ENCODE results near the gene GUCY1A1.
"Not testable (repeated sequence)": the region's sequence is repeated elsewhere in the genome, so short reads cannot be mapped to it uniquely, and the experiment has no call there.

GUCY1A1 gene

DNA sequence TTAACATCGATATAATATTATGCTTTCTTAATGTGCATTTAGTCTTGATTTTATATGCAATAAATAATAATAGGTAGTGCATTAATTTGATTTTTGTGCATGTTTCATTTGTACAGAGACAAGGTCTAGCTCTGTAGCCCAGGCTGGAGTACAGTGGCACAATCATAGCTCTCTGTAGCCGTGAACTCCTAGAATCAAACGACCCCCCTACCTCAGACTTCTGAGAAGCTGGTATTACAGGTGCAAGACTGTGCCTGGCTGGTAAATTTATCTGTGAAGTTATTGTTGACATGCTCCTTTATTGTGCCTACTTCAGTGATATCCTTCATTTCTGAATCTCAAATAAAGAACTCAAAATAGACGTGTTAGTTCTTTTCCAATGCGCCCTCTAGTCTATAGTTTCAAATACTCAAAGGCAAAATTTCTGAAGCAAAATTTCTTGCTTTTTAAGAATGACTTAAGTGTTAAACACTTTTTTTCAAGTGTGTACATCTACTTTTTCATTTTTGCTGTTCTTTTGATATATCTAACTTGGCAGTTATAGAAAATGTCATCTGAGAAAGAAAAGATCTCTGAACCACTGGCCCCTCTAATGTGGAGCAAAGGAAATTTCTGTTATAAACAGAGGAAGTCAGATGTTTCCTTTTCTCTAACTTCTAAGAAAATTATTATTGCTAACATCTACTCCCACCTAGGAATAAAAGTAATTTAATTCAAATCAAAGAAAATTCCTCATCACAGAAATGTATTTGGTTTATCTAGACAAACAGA lies 28.3 kb upstream of the GUCY1A1 start:
- no peaks in the 10 kb centered on the region for H3K27me3 ChIP-seq (replicated peaks; ENCODE audit: control insufficient read depth, insufficient read depth, low read length, poor library complexity, severe bottlenecking)
- H3K4me3 ChIP-seq (ENCODE audit: insufficient read depth, low read depth, low read length, poor library complexity, severe bottlenecking): no peak overlapping the region
- H3K27ac ChIP-seq (ENCODE audit: insufficient read depth, low read length, poor library complexity, severe bottlenecking): no peak overlapping the region
- H3K36me3 ChIP-seq (ENCODE audit: control insufficient read depth, insufficient read depth, low read length): no peaks in the 10 kb centered on the region
- H3K4me1 ChIP-seq (ENCODE audit: control insufficient read depth, insufficient read depth, low read length, poor library complexity, severe bottlenecking): no peaks in the 10 kb centered on the region
- no peak for DNase-seq
- H3K9me3 ChIP-seq (ENCODE audit: control insufficient read depth, low read length): no peaks in the 10 kb centered on the region

DNA sequence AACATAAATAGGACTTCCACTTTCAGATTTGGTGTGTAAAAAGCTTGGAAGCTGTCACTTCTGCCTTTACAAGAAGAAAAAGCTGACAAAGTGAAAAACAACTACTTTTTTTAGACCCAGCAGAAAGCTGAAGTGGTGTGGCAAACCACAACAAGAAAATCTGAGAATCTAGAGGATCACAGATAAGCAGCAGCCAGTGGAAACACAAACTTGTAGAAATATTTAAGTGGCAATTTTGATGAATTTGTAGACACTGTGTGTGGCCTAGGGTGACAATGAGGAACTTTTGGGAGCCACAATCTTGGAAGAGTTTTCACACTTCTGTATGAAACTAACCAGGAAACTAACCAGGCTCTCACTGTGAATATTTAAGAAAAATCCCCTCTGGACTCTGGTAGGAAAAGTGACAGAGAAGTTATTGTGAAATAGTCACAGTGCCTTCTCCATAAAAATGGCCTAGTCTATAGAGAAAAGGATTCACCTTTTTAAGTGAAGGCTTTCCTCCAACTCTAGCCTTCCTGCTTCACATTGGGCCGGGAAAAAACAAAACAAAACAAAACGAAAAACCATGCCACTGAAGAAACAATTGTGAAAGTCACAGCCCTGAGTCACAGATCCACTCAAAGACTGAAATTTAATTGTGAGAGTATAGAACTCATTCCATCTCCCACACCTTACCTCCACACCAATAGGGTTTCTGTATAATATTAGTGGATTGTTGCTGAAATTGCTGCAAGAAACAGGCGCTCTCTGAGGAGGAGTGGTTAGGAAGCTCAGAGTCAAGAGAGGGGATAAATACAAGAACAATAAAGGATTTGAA lies 26.7 kb upstream of the GUCY1A1 start:
- H3K9me3 ChIP-seq (ENCODE audit: control insufficient read depth, low read length): no peaks in the 10 kb centered on the region
- H3K4me3 ChIP-seq (ENCODE audit: insufficient read depth, low read depth, low read length, poor library complexity, severe bottlenecking): no peak overlapping the region
- no peaks in the 10 kb centered on the region for H3K27me3 ChIP-seq (replicated peaks; ENCODE audit: control insufficient read depth, insufficient read depth, low read length, poor library complexity, severe bottlenecking)
- no peak for DNase-seq
- H3K36me3 ChIP-seq (ENCODE audit: control insufficient read depth, insufficient read depth, low read length): no peaks in the 10 kb centered on the region
- no peak overlapping the region for H3K27ac ChIP-seq (ENCODE audit: insufficient read depth, low read length, poor library complexity, severe bottlenecking)
- H3K4me1 ChIP-seq (ENCODE audit: control insufficient read depth, insufficient read depth, low read length, poor library complexity, severe bottlenecking): no peaks in the 10 kb centered on the region

DNA sequence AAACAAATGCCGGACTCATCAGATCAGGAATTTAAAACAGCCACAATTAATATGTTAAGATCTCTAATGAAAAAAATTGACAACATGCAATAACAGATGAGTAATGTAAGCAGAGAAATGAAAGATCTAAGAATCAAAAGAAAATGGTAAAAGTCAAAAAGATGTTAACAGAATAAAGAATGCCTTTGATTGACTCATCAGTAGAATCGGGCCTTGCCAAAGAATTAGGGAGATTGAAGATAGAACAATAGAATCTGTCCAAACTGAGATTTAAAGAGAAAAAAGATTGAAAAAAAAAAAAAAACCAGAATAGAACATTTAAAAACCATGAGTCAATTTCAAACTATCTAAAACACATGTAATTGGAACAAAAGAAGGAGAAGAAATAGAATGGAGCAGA lies 25.9 kb upstream of the GUCY1A1 start:
- no peaks in the 10 kb centered on the region for H3K36me3 ChIP-seq (ENCODE audit: control insufficient read depth, insufficient read depth, low read length)
- no peak overlapping the region for H3K4me3 ChIP-seq (ENCODE audit: insufficient read depth, low read depth, low read length, poor library complexity, severe bottlenecking)
- H3K4me1 ChIP-seq (ENCODE audit: control insufficient read depth, insufficient read depth, low read length, poor library complexity, severe bottlenecking): no peaks in the 10 kb centered on the region
- no peaks in the 10 kb centered on the region for H3K27me3 ChIP-seq (replicated peaks; ENCODE audit: control insufficient read depth, insufficient read depth, low read length, poor library complexity, severe bottlenecking)
- H3K27ac ChIP-seq (ENCODE audit: insufficient read depth, low read length, poor library complexity, severe bottlenecking): no peak overlapping the region
- H3K9me3 ChIP-seq (ENCODE audit: control insufficient read depth, low read length): no peaks in the 10 kb centered on the region
- no peak for DNase-seq

DNA sequence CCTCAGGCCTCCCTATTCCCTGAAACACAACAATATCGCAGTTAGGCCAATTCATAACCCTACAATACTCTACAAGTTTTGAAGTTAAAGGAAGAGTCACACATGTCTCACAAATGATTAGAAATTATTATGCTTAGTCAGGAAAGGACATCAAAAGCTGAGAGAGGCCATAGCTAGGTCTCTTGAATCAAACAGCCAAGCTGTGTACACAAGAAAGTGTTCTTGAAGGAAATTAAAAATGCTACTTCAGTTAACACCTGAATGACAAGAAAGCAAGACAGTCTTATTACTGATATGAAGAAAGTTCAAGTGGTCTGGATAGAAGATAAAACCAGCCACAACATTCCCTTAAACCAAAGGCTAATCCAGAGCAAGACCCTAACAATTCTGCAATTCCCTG lies 23.6 kb upstream of the GUCY1A1 start:
- no peaks in the 10 kb centered on the region for H3K4me1 ChIP-seq (ENCODE audit: control insufficient read depth, insufficient read depth, low read length, poor library complexity, severe bottlenecking)
- H3K27me3 ChIP-seq (replicated peaks; ENCODE audit: control insufficient read depth, insufficient read depth, low read length, poor library complexity, severe bottlenecking): no peaks in the 10 kb centered on the region
- H3K36me3 ChIP-seq (ENCODE audit: control insufficient read depth, insufficient read depth, low read length): no peaks in the 10 kb centered on the region
- H3K9me3 ChIP-seq (ENCODE audit: control insufficient read depth, low read length): no peaks in the 10 kb centered on the region
- no peak for DNase-seq
- H3K4me3 ChIP-seq (ENCODE audit: insufficient read depth, low read depth, low read length, poor library complexity, severe bottlenecking): no peak overlapping the region
- no peak overlapping the region for H3K27ac ChIP-seq (ENCODE audit: insufficient read depth, low read length, poor library complexity, severe bottlenecking)

DNA sequence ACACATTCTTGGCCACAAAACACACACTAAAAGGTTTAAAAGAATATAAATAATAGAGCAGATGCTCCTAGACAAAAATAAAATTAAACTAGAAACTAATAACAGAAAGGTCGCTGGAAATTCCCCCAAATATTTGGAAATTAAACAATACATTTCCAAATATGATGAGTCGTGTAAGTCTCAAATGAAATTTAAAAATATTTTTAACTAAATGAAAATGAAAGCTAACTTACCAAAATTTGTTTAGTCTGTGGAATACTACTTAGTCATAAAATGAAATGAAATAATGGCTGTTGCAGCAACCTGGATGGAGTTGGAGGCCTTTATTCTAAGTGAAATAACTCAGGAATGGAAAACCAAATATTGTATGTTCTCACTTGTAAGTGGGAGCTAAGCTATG lies 20.6 kb upstream of the GUCY1A1 start:
- no peak overlapping the region for H3K27ac ChIP-seq (ENCODE audit: insufficient read depth, low read length, poor library complexity, severe bottlenecking)
- no peak overlapping the region for H3K4me3 ChIP-seq (ENCODE audit: insufficient read depth, low read depth, low read length, poor library complexity, severe bottlenecking)
- no peaks in the 10 kb centered on the region for H3K36me3 ChIP-seq (ENCODE audit: control insufficient read depth, insufficient read depth, low read length)
- H3K27me3 ChIP-seq (replicated peaks; ENCODE audit: control insufficient read depth, insufficient read depth, low read length, poor library complexity, severe bottlenecking): no peaks in the 10 kb centered on the region
- no peaks in the 10 kb centered on the region for H3K4me1 ChIP-seq (ENCODE audit: control insufficient read depth, insufficient read depth, low read length, poor library complexity, severe bottlenecking)
- H3K9me3 ChIP-seq (ENCODE audit: control insufficient read depth, low read length): no peaks in the 10 kb centered on the region
- no peak for DNase-seq

DNA sequence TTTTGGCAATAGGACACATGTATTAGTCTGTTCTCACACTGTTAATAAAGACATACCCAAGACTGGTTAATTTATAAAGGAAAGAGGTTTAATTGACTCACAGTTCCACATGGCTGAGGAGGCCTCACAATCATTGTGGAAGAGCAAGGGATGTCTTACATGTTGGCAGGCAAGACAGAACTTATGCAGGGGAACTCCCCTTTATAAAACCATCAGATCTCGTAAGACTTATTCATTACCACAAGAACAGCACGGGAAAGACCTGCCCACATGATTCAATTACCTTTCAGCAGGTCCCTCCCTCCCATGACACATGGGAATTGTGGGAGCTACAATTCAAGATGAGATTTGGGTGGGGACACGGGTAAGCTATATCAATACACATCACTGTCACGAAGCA lies 15.9 kb upstream of the GUCY1A1 start:
- H3K9me3 ChIP-seq (ENCODE audit: control insufficient read depth, low read length); H3K27me3 ChIP-seq (replicated peaks; ENCODE audit: control insufficient read depth, insufficient read depth, low read length, poor library complexity, severe bottlenecking); DNase-seq; H3K27ac ChIP-seq (ENCODE audit: insufficient read depth, low read length, poor library complexity, severe bottlenecking); H3K4me3 ChIP-seq (ENCODE audit: insufficient read depth, low read depth, low read length, poor library complexity, severe bottlenecking); H3K4me1 ChIP-seq (ENCODE audit: control insufficient read depth, insufficient read depth, low read length, poor library complexity, severe bottlenecking); H3K36me3 ChIP-seq (ENCODE audit: control insufficient read depth, insufficient read depth, low read length): not testable (repeated sequence)

DNA sequence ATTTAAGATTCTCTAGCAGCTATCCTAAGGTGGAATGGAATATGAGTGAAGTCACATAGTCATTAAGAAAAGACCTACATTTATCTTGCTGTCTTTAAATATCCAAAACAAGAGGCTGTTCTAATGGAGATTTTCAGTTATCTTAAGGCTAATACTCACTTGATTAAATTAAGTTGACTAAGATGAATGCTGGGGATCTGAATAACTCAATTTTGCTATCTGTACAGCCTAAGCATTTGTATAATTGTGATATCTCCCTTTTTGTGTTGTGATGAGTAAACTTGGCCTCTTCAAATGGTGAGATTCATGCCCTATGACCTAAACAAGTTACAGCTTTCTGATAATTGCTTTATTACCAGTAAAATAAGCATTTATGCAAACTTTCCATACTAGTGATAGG lies 13.6 kb upstream of the GUCY1A1 start:
- H3K4me3 ChIP-seq (ENCODE audit: insufficient read depth, low read depth, low read length, poor library complexity, severe bottlenecking): no peak overlapping the region
- no peaks in the 10 kb centered on the region for H3K36me3 ChIP-seq (ENCODE audit: control insufficient read depth, insufficient read depth, low read length)
- H3K27ac ChIP-seq (ENCODE audit: insufficient read depth, low read length, poor library complexity, severe bottlenecking): no peak overlapping the region
- no peak for DNase-seq
- H3K27me3 ChIP-seq (replicated peaks; ENCODE audit: control insufficient read depth, insufficient read depth, low read length, poor library complexity, severe bottlenecking): no peaks in the 10 kb centered on the region
- H3K4me1 ChIP-seq (ENCODE audit: control insufficient read depth, insufficient read depth, low read length, poor library complexity, severe bottlenecking): no peaks in the 10 kb centered on the region
- no peaks in the 10 kb centered on the region for H3K9me3 ChIP-seq (ENCODE audit: control insufficient read depth, low read length)

DNA sequence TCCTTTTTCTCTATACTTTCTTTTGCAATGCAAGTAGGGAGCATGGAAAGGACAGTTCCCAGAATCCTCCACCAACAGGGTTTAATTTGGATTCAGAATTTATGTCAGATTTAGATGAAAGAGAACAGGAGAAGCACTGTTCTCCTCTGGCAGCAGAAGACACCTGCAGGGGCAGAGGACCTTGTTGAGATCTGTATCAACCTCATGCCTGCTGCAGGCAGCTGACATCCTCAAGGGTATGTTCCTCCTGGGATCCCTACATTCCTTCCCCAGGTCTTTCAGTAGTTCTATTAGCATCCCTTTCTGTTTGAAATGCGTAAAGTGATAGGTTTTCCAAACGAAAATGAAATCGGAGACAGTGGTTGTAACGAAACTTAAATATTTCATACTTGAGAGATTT lies 10.6 kb upstream of the GUCY1A1 start:
- Histone ChIP-seq H3K4me3 (ENCODE audit: insufficient read depth, low read depth, low read length, poor library complexity, severe bottlenecking) (no peak overlapping the region), H3K9me3 (ENCODE audit: control insufficient read depth, low read length) (no peaks in the 10 kb centered on the region), H3K36me3 (ENCODE audit: control insufficient read depth, insufficient read depth, low read length) (no peaks in the 10 kb centered on the region), H3K27me3 (replicated peaks; ENCODE audit: control insufficient read depth, insufficient read depth, low read length, poor library complexity, severe bottlenecking) (no peaks in the 10 kb centered on the region), H3K27ac (ENCODE audit: insufficient read depth, low read length, poor library complexity, severe bottlenecking) (no peak overlapping the region), H3K4me1 (ENCODE audit: control insufficient read depth, insufficient read depth, low read length, poor library complexity, severe bottlenecking) (no peaks in the 10 kb centered on the region)
- DNase-seq: no peak

DNA sequence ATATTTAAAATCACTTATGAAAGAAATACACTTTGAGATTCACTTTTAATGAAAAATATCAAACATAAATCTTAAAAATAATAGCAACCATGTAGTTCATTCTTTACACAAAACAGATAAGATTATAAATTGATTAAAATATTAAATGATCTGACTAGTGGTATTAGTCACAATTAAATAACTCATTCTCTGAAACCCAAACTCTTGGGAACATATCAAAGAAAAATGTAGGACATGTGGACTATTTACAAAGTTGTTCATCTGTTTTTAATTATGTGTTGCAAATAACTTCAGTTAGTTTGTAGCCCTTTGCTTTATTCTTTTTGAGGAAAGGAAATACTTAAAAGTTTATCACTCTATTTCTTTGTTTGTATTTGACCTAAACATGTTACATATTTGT lies 9.5 kb upstream of the GUCY1A1 start:
- H3K4me1 ChIP-seq (ENCODE audit: control insufficient read depth, insufficient read depth, low read length, poor library complexity, severe bottlenecking): no peaks in the 10 kb centered on the region
- H3K27me3 ChIP-seq (replicated peaks; ENCODE audit: control insufficient read depth, insufficient read depth, low read length, poor library complexity, severe bottlenecking): no peaks in the 10 kb centered on the region
- H3K4me3 ChIP-seq (ENCODE audit: insufficient read depth, low read depth, low read length, poor library complexity, severe bottlenecking): no peak overlapping the region
- no peaks in the 10 kb centered on the region for H3K9me3 ChIP-seq (ENCODE audit: control insufficient read depth, low read length)
- no peaks in the 10 kb centered on the region for H3K36me3 ChIP-seq (ENCODE audit: control insufficient read depth, insufficient read depth, low read length)
- no peak for DNase-seq
- H3K27ac ChIP-seq (ENCODE audit: insufficient read depth, low read length, poor library complexity, severe bottlenecking): no peak overlapping the region

DNA sequence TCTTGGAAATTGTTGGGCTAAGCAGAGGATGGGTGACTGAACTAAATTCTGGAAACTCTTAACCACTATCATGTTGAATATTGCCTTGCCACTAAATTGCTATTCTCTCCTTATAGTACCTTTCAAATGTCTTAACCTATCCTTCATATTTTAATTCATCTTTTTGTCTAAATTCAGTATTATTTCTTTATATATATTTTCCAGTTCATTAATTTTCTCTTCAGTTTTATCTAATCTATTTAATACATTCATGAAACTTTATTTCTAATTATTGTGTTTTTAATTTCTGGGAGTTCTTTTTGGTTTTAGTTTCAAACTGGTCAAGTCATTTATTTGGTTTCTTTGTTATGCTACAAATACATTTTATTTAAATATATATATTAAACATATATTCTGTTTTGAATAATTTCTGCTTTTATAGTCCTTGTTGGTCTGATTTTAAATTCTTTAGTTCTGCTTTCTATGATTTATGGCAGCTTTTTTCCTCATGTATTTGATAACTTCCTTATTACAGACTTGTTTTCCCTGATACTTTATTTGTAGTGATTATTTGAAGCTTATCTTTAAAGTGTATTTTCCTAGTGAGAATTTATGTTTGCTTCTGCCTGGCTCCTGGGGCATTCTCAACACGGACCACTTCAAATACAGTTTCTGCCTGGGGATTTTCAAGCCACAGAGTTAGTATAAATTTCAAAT lies 8.5 kb upstream of the GUCY1A1 start:
- Histone ChIP-seq H3K9me3 (ENCODE audit: control insufficient read depth, low read length) (no peaks in the 10 kb centered on the region), H3K36me3 (ENCODE audit: control insufficient read depth, insufficient read depth, low read length) (no peaks in the 10 kb centered on the region), H3K4me1 (ENCODE audit: control insufficient read depth, insufficient read depth, low read length, poor library complexity, severe bottlenecking) (no peaks in the 10 kb centered on the region), H3K27ac (ENCODE audit: insufficient read depth, low read length, poor library complexity, severe bottlenecking) (no peak overlapping the region), H3K4me3 (ENCODE audit: insufficient read depth, low read depth, low read length, poor library complexity, severe bottlenecking) (no peak overlapping the region), H3K27me3 (replicated peaks; ENCODE audit: control insufficient read depth, insufficient read depth, low read length, poor library complexity, severe bottlenecking) (no peaks in the 10 kb centered on the region)
- DNase-seq: no peak
